K562 (cell line): ENCODE results near the gene EMX1.

ENCODE experiments used
- ARID2 ChIP-seq: fragments of 450-650 bp; IDR thresholded peaks from 2 replicates; pipeline ENCODE4 v1.6.1; 2017; ENCODE audit warnings: antibody characterized with exemption, mild to moderate bottlenecking
- EZH2 ChIP-seq: IDR thresholded peaks from 2 replicates; pipeline ENCODE4 v1.6.1; 2012; ENCODE audit warnings: low read depth, mild to moderate bottlenecking, inconsistent platforms, low read length, borderline replicate concordance
- HDGF ChIP-seq: fragments of 450-650 bp; IDR thresholded peaks from 2 replicates; pipeline ENCODE4 v1.6.1; 2016
- POLR2AphosphoS5 ChIP-seq: IDR thresholded peaks from 2 replicates; pipeline ENCODE4 v1.6.1; 2011; ENCODE audit warnings: mild to moderate bottlenecking, low read depth, low read length, moderate library complexity; ENCODE audit not compliant: control insufficient read depth, insufficient read depth
- POLR2G ChIP-seq: fragments of 200-400 bp; formaldehyde crosslinking; IDR thresholded peaks from 2 replicates; pipeline ENCODE4 v1.6.1; 2017; ENCODE audit warnings: low read depth, mild to moderate bottlenecking, antibody characterized with exemption, low read length, moderate library complexity
- TF ChIP-seq, protein P1 (sequence below): fragments of 450-650 bp; IDR thresholded peaks from 2 replicates; pipeline ENCODE4 v1.6.1; 2016
- TF ChIP-seq, protein P2 (sequence below), 2 experiments: fragments of 450-650 bp in 1 of 2; sonication (generic) in 1 of 2; formaldehyde crosslinking in 1 of 2; IDR thresholded peaks in 1 of 2; conservative IDR thresholded peaks in 1 of 2; 2 replicates each; pipeline versions ENCODE4 v1.6.1 to v1.8.1; 2016 to 2023; ENCODE audit warnings: mild to moderate bottlenecking in 2 of 2, moderate library complexity in 2 of 2, inconsistent platforms in 1 of 2, missing genetic modification reagents in 1 of 2

DNA sequence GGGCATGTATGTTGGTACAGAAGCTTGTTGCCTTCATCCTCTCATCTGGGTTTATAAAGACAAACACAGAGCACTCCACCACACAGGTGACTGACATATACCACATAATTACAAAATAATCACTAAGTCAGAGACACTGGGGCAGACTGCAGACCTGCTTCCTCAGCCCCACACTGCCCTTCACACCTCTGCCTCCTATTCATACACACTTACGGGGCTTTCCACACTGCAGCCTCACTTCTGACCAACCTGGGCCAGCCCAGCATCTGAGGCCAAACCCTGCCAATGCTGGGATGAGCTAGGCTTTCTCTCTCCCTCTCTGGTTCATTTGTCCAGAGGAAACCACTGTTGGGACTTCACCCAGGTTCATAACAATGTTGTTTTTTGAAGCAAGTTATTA lies 4.5 kb downstream of the EMX1 start:
- TF ChIP-seq HDGF: no peak
- TF ChIP-seq POLR2AphosphoS5: no peak
- no peak for TF ChIP-seq ARID2
- TF ChIP-seq, protein P1, sequence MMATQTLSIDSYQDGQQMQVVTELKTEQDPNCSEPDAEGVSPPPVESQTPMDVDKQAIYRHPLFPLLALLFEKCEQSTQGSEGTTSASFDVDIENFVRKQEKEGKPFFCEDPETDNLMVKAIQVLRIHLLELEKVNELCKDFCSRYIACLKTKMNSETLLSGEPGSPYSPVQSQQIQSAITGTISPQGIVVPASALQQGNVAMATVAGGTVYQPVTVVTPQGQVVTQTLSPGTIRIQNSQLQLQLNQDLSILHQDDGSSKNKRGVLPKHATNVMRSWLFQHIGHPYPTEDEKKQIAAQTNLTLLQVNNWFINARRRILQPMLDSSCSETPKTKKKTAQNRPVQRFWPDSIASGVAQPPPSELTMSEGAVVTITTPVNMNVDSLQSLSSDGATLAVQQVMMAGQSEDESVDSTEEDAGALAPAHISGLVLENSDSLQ: no peak
- TF ChIP-seq, protein P2, sequence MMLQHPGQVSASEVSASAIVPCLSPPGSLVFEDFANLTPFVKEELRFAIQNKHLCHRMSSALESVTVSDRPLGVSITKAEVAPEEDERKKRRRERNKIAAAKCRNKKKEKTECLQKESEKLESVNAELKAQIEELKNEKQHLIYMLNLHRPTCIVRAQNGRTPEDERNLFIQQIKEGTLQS (IDR thresholded peaks at IDR 0.05): no peak
- TF ChIP-seq, protein P2 (CRISPR knock-in tag; conservative IDR thresholded peaks at IDR 0.05): no peak
- no peak for TF ChIP-seq POLR2G
- TF ChIP-seq EZH2: no peak
